OCI-LY1 (cell line): ENCODE results near the gene KXD1.

ENCODE experiments used
- H2AFZ ChIP-seq: fragments of 200-600 bp; sonication (generic), shearing (Covaris generic); 2 replicates; pipeline ENCODE4 v1.6.0; 2014; ENCODE audit warnings: antibody characterized with exemption, mild to moderate bottlenecking, low read length
- H3F3A ChIP-seq: fragments of 200-600 bp; sonication (generic), shearing (Covaris generic); 2 replicates; pipeline ENCODE4 v1.6.0; 2014; ENCODE audit warnings: mild to moderate bottlenecking, antibody characterized with exemption, low read length, moderate library complexity; ENCODE audit not compliant: insufficient read depth
- H3K27ac ChIP-seq: fragments of 200-600 bp; sonication (generic); 2 replicates; pipeline ENCODE4 v1.5.1; 2014; ENCODE audit warnings: low read length, mixed run types, mild to moderate bottlenecking, low read depth; ENCODE audit not compliant: poor library complexity, severe bottlenecking
- H3K27me3 ChIP-seq: fragments of 200-600 bp; sonication (generic); 2 replicates; pipeline ENCODE4 v1.6.0; 2014; ENCODE audit warnings: antibody characterized with exemption, mild to moderate bottlenecking, low read length, moderate library complexity; ENCODE audit not compliant: insufficient read depth
- H3K36me3 ChIP-seq: fragments of 200-600 bp; sonication (generic); 2 replicates; pipeline ENCODE4 v1.6.1; 2014; ENCODE audit warnings: mild to moderate bottlenecking, antibody characterized with exemption, low read length, moderate library complexity, mixed read lengths; ENCODE audit not compliant: insufficient read depth
- H3K4me1 ChIP-seq: fragments of 200-600 bp; sonication (generic); 2 replicates; pipeline ENCODE4 v1.5.1; 2014; ENCODE audit warnings: mild to moderate bottlenecking, low read length, moderate library complexity; ENCODE audit not compliant: insufficient read depth, severe bottlenecking
- H3K4me2 ChIP-seq: fragments of 200-600 bp; sonication (generic), shearing (Covaris generic); 2 replicates; pipeline ENCODE4 v1.6.1; 2014; ENCODE audit warnings: low read length
- H3K4me3 ChIP-seq: fragments of 200-600 bp; sonication (generic); 2 replicates; pipeline ENCODE4 v1.5.1; 2014; ENCODE audit warnings: low read length, low read depth, mild to moderate bottlenecking, mixed read lengths; ENCODE audit not compliant: poor library complexity, severe bottlenecking
- H3K79me2 ChIP-seq: fragments of 200-600 bp; shearing (Covaris generic); 2 replicates; pipeline ENCODE4 v1.6.1; 2016; ENCODE audit warnings: mixed run types, low read length, mixed read lengths; ENCODE audit not compliant: insufficient read depth
- H3K9ac ChIP-seq: fragments of 200-600 bp; sonication (generic), shearing (Covaris generic); 2 replicates; pipeline ENCODE4 v1.6.1; 2014; ENCODE audit warnings: mild to moderate bottlenecking, low read length, mixed read lengths
- H3K9me2 ChIP-seq: fragments of 200-600 bp; sonication (generic), shearing (Covaris generic); 2 replicates; pipeline ENCODE4 v1.6.1; 2014; ENCODE audit warnings: low read depth, mild to moderate bottlenecking, low read length, mixed read lengths
- H3K9me3 ChIP-seq: fragments of 200-600 bp; shearing (Covaris generic); 2 replicates; pipeline ENCODE4 v1.6.1; 2014; ENCODE audit warnings: low read length, mixed read lengths
- H4K20me1 ChIP-seq: fragments of 200-600 bp; sonication (generic), shearing (Covaris generic); 2 replicates; pipeline ENCODE4 v1.6.0; 2016; ENCODE audit warnings: mild to moderate bottlenecking, low read length; ENCODE audit not compliant: insufficient read depth
- EZH2 ChIP-seq: fragments of 200-600 bp; sonication (generic), shearing (Covaris generic); IDR thresholded peaks from 2 replicates; pipeline ENCODE4 v1.8.0; 2017; ENCODE audit warnings: borderline replicate concordance, mixed run types, mild to moderate bottlenecking, antibody characterized with exemption, low read length, moderate library complexity, mixed read lengths
- TF ChIP-seq, protein P1 (sequence below): fragments of 200-600 bp; sonication (generic), shearing (Covaris generic); IDR thresholded peaks from 2 replicates; pipeline ENCODE4 v1.5.1; 2017; ENCODE audit warnings: mild to moderate bottlenecking, antibody characterized with exemption, low read length, moderate library complexity, mixed read lengths

The KXD1 gene

DNA sequence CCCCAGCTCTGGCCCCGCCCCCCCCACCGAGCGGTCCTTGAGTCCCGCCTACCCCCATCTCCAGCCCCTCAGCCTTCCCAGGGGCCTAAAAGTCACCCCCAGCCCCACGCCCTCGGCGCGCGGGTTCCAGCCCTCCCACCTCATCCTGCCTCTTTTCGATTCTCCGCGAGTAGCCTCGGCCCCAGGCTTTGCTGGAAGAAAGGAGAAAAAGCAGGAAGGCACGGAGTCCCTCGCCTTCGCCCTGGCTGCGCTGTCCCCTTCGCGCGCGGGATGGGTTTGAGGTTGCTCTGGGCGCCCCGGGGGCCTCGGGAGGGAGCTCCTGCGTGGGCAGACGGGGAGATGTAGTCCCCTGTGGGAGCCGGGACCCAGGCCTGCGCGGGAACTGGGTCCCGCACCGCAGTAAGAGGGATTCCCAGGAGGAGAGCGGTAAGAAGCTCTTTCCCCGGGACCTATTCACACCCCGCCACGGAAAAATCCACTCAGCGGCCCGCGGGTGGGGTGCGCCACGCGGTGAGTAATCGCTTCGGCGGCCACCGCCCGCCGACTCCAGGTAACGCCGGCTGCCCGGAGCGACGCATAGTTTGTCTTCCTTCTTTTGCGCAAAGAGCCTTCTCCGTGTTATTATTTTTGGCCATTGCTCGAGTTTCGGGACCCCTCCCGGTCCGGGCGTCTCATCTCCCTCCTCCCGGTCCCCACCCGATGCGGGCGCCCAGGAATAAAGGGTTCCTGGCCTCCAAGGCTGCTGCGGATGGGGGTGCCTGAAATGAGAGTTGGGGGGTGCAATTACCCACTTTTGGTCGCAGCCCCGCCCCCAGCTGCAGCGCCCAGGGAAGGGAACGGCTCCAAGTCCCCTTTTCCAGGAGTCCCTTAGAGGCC, 49.8 kb downstream of the KXD1 start:
- Histone ChIP-seq H2AFZ (no peak overlapping the region), H4K20me1 (no peaks in the 10 kb centered on the region), H3K9me2 (no peaks in the 10 kb centered on the region), H3K4me3 (no peak overlapping the region), H3F3A (no peaks in the 10 kb centered on the region), H3K27me3 (peaks cover 25% of the 10 kb centered on the region), H3K79me2 (no peaks in the 10 kb centered on the region), H3K9ac (no peak overlapping the region), H3K36me3 (no peaks in the 10 kb centered on the region), H3K4me1 (no peaks in the 10 kb centered on the region), H3K4me2 (no peak overlapping the region), H3K9me3 (no peaks in the 10 kb centered on the region), H3K27ac (no peak overlapping the region)
- no peak for TF ChIP-seq EZH2
- TF ChIP-seq, protein P1, sequence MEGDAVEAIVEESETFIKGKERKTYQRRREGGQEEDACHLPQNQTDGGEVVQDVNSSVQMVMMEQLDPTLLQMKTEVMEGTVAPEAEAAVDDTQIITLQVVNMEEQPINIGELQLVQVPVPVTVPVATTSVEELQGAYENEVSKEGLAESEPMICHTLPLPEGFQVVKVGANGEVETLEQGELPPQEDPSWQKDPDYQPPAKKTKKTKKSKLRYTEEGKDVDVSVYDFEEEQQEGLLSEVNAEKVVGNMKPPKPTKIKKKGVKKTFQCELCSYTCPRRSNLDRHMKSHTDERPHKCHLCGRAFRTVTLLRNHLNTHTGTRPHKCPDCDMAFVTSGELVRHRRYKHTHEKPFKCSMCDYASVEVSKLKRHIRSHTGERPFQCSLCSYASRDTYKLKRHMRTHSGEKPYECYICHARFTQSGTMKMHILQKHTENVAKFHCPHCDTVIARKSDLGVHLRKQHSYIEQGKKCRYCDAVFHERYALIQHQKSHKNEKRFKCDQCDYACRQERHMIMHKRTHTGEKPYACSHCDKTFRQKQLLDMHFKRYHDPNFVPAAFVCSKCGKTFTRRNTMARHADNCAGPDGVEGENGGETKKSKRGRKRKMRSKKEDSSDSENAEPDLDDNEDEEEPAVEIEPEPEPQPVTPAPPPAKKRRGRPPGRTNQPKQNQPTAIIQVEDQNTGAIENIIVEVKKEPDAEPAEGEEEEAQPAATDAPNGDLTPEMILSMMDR: no peak

DNA sequence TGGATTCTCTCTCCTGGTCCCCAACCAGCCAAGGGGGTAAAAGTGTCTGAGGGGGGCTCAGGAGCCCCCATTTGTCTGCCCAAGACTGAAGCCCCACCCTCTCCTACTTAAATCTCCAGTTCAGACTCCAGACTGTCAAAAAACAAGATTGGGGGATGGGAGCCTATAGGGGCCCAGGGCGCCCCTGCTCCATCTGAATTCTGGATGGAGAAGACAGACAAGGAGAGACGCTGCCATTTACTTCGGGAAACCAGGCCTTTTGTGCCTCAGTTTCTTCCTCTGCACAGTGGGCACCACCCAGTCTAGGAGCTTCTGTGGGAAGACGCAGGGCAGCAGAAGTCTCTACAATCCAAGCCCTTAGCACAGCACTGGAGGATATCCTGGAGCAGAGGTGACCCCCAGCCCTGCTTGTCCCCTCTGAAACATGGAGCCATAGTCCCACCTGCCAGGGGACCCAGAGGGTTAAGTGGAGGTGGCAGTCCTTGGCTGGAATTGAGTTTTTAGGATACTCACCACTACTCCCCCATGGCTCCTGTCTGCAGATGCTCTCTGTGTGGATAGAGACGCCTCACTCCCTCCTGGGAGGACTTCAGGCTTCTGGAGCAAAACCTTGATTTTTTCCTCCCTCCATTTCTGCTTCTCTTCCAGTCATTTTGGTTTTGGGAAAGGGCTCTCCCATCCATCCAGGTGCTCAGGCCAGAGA, 50.6 kb downstream of the KXD1 start:
- no peak overlapping the region for H2AFZ ChIP-seq

DNA sequence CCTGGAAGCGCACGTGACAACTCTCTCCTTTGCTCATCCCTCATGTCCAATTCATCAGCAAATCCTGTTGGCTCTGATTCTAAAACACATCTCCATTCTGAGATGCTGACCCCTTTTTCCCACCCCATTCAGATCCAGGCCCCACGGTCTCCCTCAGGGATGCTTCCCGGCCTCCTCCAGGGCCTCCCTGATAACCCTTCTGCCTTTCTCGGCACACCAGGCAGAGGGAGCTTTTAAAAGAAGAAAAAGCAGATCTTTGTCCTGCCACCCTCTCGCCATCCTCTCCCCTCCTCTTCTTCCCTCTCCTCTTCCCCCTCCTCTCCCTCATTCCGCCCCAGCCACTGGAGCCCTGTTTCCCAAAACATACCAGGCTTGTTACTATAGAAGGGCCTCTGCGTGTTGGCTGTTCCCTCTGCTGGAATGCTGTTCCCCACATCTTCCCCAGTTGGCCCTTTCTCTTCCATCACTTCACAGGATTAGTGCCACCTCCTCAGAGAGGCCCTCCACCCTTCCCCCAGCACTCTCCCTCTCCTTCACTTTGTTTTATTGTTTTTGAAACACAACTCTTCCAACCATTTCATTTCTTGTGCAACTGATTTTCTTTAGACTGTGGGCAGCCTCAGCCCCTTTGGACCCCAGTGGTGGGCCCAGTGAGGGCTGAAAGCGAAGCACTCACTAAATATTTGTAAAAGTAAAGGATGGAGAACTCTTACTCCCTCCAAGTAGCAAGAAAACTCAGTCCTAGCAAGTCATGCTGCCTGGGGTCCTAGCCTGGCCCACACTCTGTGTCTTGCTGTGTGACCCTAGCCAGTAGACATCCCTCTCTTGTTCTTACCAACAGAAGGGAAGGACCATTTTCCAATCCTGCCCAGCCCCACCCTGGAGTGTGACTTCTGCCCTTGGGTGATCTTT, 51.4 kb downstream of the KXD1 start:
- Histone ChIP-seq H3K9ac (no peak overlapping the region), H3K79me2 (no peaks in the 10 kb centered on the region), H4K20me1 (no peaks in the 10 kb centered on the region), H3F3A (no peaks in the 10 kb centered on the region), H3K4me1 (no peaks in the 10 kb centered on the region), H3K4me2 (no peak overlapping the region), H3K36me3 (no peaks in the 10 kb centered on the region), H2AFZ (no peak overlapping the region), H3K4me3 (no peak overlapping the region), H3K9me3 (no peaks in the 10 kb centered on the region), H3K27ac (no peak overlapping the region), H3K27me3 (peaks cover 23% of the 10 kb centered on the region), H3K9me2 (no peaks in the 10 kb centered on the region)
- no peak for TF ChIP-seq EZH2
- TF ChIP-seq, protein P1: no peak

More for the DNA sequence above, 50.6 kb downstream of the KXD1 start:
- H3K27ac ChIP-seq: no peak overlapping the region
- H3K9ac ChIP-seq: no peak overlapping the region
- no peaks in the 10 kb centered on the region for H3K9me3 ChIP-seq
- H3K4me1 ChIP-seq: no peaks in the 10 kb centered on the region
- H4K20me1 ChIP-seq: no peaks in the 10 kb centered on the region
- peaks cover 25% of the 10 kb centered on the region for H3K27me3 ChIP-seq
- H3K4me2 ChIP-seq: no peak overlapping the region
- no peaks in the 10 kb centered on the region for H3K79me2 ChIP-seq
- H3K36me3 ChIP-seq: no peaks in the 10 kb centered on the region
- TF ChIP-seq EZH2: no peak
- TF ChIP-seq, protein P1: no peak
- H3K4me3 ChIP-seq: no peak overlapping the region
- no peaks in the 10 kb centered on the region for H3F3A ChIP-seq
- no peaks in the 10 kb centered on the region for H3K9me2 ChIP-seq
